ENCODE data around the gene EEA1.
A peak's percentile ranks its signal among the peaks of the same experiment; 100 is the strongest.

The EEA1 gene

GRCh38 chr12:92938018-92938417 is 8.9 kb upstream of the EEA1 start:
- DNase-seq (ENCODE audit: low read depth), result no peak

GRCh38 chr12:92933606-92934005 is 4.5 kb upstream of the EEA1 start:
- no peak for DNase-seq (ENCODE audit: low read depth)

GRCh38 chr12:92930421-92930820 is 1.3 kb upstream of the EEA1 start:
- DNase-seq (ENCODE audit: low read depth), result no peak

GRCh38 chr12:92929983-92930382 is 888 bp upstream of the EEA1 start:
- DNase-seq (ENCODE audit: low read depth), result no peak

GRCh38 chr12:92928421-92928961 is 604 bp downstream of the EEA1 start:
- DNase-seq (ENCODE audit: low read depth), result peak; percentile 60

GRCh38 chr12:92927436-92928281 is 1.4 kb downstream of the EEA1 start:
- DNase-seq (ENCODE audit: low read depth), result no peak

- peak; percentile 37 for DNase-seq (ENCODE audit: low read depth)
Measured at GRCh38 chr12:92927055-92927435, 2.0 kb downstream of the EEA1 start.

- no peak for DNase-seq (ENCODE audit: low read depth)
Measured at GRCh38 chr12:92926549-92926948, 2.5 kb downstream of the EEA1 start.

- no peak for DNase-seq (ENCODE audit: low read depth)
Measured at GRCh38 chr12:92921877-92922276, 7.2 kb downstream of the EEA1 start.

- DNase-seq (ENCODE audit: low read depth), result no peak
Measured at GRCh38 chr12:92915365-92915764, 13.7 kb downstream of the EEA1 start.

GRCh38 chr12:92914170-92914569 is 14.9 kb downstream of the EEA1 start:
- DNase-seq (ENCODE audit: low read depth), result no peak

- DNase-seq (ENCODE audit: low read depth), result no peak
Measured at GRCh38 chr12:92912672-92913071, 16.4 kb downstream of the EEA1 start.

- no peak for DNase-seq (ENCODE audit: low read depth)
Measured at GRCh38 chr12:92912052-92912451, 17.0 kb downstream of the EEA1 start.

- DNase-seq (ENCODE audit: low read depth), result no peak
Measured at GRCh38 chr12:92911339-92911738, 17.8 kb downstream of the EEA1 start.

GRCh38 chr12:92908108-92908507 is 21.0 kb downstream of the EEA1 start:
- no peak for DNase-seq (ENCODE audit: low read depth)

GRCh38 chr12:92905811-92906554 is 23.1 kb downstream of the EEA1 start:
- no peak for DNase-seq (ENCODE audit: low read depth)

- DNase-seq (ENCODE audit: low read depth), result no peak
Measured at GRCh38 chr12:92905258-92905810, 23.8 kb downstream of the EEA1 start.

GRCh38 chr12:92900941-92901340 is 28.2 kb downstream of the EEA1 start:
- no peak for DNase-seq (ENCODE audit: low read depth)

- DNase-seq (ENCODE audit: low read depth), result no peak
Measured at GRCh38 chr12:92899386-92900001, 29.6 kb downstream of the EEA1 start.

- no peak for DNase-seq (ENCODE audit: low read depth)
Measured at GRCh38 chr12:92898755-92899154, 30.3 kb downstream of the EEA1 start.

- no peak for DNase-seq (ENCODE audit: low read depth)
Measured at GRCh38 chr12:92897844-92898243, 31.3 kb downstream of the EEA1 start.

GRCh38 chr12:92890601-92891106 is 38.4 kb downstream of the EEA1 start:
- DNase-seq (ENCODE audit: low read depth), result no peak

Measured in activated T-cell treated with anti-CD3 and anti-CD28 coated beads for 48 hours (primary cell).